Measurements from ENCODE around the gene FAM83C.

Gene FAM83C

DNA sequence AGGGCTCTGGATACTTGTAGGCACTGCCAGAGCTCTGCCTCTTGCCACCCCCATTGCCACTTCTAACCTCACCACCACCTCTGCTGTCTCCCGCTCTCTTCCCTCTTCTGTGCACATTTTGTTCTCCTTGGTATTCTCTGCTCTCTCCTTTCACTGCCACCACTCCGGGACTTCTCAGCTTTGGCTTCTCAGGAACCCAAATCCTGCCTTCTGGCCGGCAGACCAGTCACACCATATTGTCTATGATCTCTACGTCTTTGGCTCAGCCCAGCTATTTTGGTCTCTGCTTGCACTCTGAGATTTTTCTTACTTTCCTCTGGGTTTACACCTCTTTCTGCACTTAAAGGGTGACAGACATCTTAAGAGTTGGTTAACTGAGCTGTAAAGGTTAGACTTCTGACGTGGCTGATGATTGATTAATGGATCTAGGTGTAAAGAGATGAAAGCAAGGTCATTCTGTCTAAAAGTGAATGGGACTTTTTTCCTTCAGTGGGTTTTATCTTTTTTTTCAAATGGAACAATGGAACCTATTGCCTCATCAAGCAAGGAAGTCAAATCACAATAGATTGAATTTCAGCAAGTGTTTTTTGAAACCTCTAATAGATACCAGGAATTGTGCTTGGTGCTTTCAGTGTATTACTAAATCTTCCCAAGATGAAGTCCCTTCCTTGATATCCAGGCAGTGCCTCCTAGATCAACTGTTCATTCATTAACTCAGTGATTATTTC, 52.0 kb downstream of the FAM83C start:
- TF ChIP-seq, protein P1, sequence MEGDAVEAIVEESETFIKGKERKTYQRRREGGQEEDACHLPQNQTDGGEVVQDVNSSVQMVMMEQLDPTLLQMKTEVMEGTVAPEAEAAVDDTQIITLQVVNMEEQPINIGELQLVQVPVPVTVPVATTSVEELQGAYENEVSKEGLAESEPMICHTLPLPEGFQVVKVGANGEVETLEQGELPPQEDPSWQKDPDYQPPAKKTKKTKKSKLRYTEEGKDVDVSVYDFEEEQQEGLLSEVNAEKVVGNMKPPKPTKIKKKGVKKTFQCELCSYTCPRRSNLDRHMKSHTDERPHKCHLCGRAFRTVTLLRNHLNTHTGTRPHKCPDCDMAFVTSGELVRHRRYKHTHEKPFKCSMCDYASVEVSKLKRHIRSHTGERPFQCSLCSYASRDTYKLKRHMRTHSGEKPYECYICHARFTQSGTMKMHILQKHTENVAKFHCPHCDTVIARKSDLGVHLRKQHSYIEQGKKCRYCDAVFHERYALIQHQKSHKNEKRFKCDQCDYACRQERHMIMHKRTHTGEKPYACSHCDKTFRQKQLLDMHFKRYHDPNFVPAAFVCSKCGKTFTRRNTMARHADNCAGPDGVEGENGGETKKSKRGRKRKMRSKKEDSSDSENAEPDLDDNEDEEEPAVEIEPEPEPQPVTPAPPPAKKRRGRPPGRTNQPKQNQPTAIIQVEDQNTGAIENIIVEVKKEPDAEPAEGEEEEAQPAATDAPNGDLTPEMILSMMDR (conservative IDR thresholded peaks at IDR 0.05) = no peak
- H3K27ac ChIP-seq = no peak overlapping the region

DNA sequence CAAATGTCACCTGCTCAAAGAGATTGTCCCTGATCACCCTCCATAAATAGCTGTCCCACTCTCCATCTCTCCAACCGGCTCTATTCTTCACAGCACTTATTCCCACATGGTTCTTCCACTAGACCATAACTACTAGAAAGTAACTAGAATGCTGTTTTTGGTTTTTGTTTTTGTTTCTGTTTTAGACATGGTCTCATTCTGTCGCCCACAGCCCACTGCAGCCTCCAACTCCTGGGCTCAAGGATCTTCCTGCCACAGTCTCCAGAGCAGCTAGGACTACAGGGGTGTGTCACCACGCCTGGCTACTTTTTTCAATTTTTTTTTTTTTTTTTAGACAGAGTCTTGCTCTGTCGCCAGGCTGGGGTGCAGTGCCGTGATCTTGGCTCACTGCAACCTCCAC, 53.5 kb downstream of the FAM83C start:
- TF ChIP-seq, protein P1 (conservative IDR thresholded peaks at IDR 0.05) = no peak
- H3K27ac ChIP-seq = no peak overlapping the region

DNA sequence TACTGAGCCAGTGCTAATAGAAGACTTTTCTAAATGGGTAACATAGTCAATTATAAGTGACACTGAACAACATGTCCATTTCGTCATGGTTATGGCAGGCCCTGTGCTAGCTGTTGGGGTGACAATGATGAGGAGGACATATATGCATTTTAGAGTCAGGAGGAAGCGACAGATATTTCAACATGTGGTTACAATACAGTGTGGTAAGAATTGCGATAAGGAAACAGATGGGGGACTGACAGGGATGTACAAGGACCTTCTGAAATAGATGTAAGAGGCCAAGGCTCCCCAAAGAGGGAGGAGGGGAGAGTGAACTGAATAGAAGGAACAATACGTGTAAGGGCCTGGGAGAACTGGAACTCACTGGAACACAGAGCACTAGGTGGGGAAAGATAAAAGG, 54.1 kb downstream of the FAM83C start:
- TF ChIP-seq, protein P1 (conservative IDR thresholded peaks at IDR 0.05) = no peak
- H3K27ac ChIP-seq = no peak overlapping the region

- TF ChIP-seq, protein P1 (conservative IDR thresholded peaks at IDR 0.05) = no peak
- H3K27ac ChIP-seq = no peak overlapping the region
These were observed 54.7 kb downstream of the FAM83C start for GRCh38 chr20:35237486-35237885.

- TF ChIP-seq, protein P1 (conservative IDR thresholded peaks at IDR 0.05) = no peak
These were observed 56.3 kb downstream of the FAM83C start for GRCh38 chr20:35235881-35236280.

More at GRCh38 chr20:35235881-35236280, 56.3 kb downstream of the FAM83C start:
- no peak overlapping the region for H3K27ac ChIP-seq
